GM19193 (cell line): ENCODE data around the gene RIC8B.

ENCODE experiments used
- POLR2A ChIP-seq: IDR thresholded peaks from 4 replicates; pipeline ENCODE4 v1.6.1; 2011; ENCODE audit not compliant: insufficient read depth, insufficient read length; ENCODE audit errors: extremely low read depth

RIC8B gene

GRCh38 chr12:106866426-106867080 is 92.1 kb downstream of the RIC8B start:
- no peak for TF ChIP-seq POLR2A

GRCh38 chr12:106867651-106868050 is 93.2 kb downstream of the RIC8B start:
- no peak for TF ChIP-seq POLR2A

- no peak for TF ChIP-seq POLR2A
These were observed 94.7 kb downstream of the RIC8B start for GRCh38 chr12:106868982-106869700.

- no peak for TF ChIP-seq POLR2A
These were observed 95.6 kb downstream of the RIC8B start for GRCh38 chr12:106870116-106870515.

GRCh38 chr12:106871477-106871876 is 97.0 kb downstream of the RIC8B start:
- TF ChIP-seq POLR2A, result no peak

GRCh38 chr12:106873983-106874382 is 99.5 kb downstream of the RIC8B start:
- TF ChIP-seq POLR2A, result no peak

GRCh38 chr12:106878804-106879203 is 104.3 kb downstream of the RIC8B start:
- TF ChIP-seq POLR2A, result no peak

- no peak for TF ChIP-seq POLR2A
These were observed 105.1 kb downstream of the RIC8B start for GRCh38 chr12:106879612-106880011.

- no peak for TF ChIP-seq POLR2A
These were observed 108.9 kb downstream of the RIC8B start for GRCh38 chr12:106883426-106883825.

GRCh38 chr12:106885026-106885425 is 110.5 kb downstream of the RIC8B start:
- no peak for TF ChIP-seq POLR2A

- no peak for TF ChIP-seq POLR2A
These were observed 111.2 kb downstream of the RIC8B start for GRCh38 chr12:106885541-106886249.

- no peak for TF ChIP-seq POLR2A
These were observed 112.5 kb downstream of the RIC8B start for GRCh38 chr12:106886932-106887331.

GRCh38 chr12:106888348-106888970 is 114.0 kb downstream of the RIC8B start:
- TF ChIP-seq POLR2A, result no peak

- TF ChIP-seq POLR2A, result no peak
These were observed 114.8 kb downstream of the RIC8B start for GRCh38 chr12:106889326-106889725.

GRCh38 chr12:106889950-106890626 is 115.6 kb downstream of the RIC8B start:
- TF ChIP-seq POLR2A, result no peak

- no peak for TF ChIP-seq POLR2A
These were observed 117.6 kb downstream of the RIC8B start for GRCh38 chr12:106892075-106892474.

GRCh38 chr12:106893451-106893850 is 119.0 kb downstream of the RIC8B start:
- TF ChIP-seq POLR2A, result no peak
